NOMO-1 treated with dmso at 0.1 percent for 144 hours (cell line): ENCODE measurements around the gene UGT1A10.
"Not testable (repeated sequence)": the region's sequence is repeated elsewhere in the genome, so short reads cannot be mapped to it uniquely, and the experiment has no call there.

Experiments used
- DNase-seq: peaks from one replicate; lab custom pipeline; 2025; ENCODE audit not compliant: unreplicated experiment; lab: John Stamatoyannopoulos, UW

The UGT1A10 gene

GRCh38 chr2:233691443-233692433 is 55.5 kb downstream of the UGT1A10 start:
- no peak for DNase-seq

GRCh38 chr2:233692648-233693047 is 56.4 kb downstream of the UGT1A10 start, which contains the start of gene UGT1A6:
Gene UGT1A6 (plus strand): TSS chr2:233692890. CDS start chr2:233693005, 115 bp downstream.
- DNase-seq, result no peak

- DNase-seq, result no peak
These were observed 57.7 kb downstream of the UGT1A10 start for GRCh38 chr2:233693963-233694362.

- DNase-seq, result no peak
These were observed 62.5 kb downstream of the UGT1A10 start for GRCh38 chr2:233698740-233699139.

- no peak for DNase-seq
These were observed 63.3 kb downstream of the UGT1A10 start for GRCh38 chr2:233699424-233700027.

- no peak for DNase-seq
These were observed 63.9 kb downstream of the UGT1A10 start for GRCh38 chr2:233700028-233700635.

- DNase-seq, result not testable (repeated sequence)
These were observed 64.6 kb downstream of the UGT1A10 start for GRCh38 chr2:233700842-233701241.

- DNase-seq, result no peak
These were observed 66.0 kb downstream of the UGT1A10 start for GRCh38 chr2:233702238-233702637.

GRCh38 chr2:233705911-233706506 is 69.8 kb downstream of the UGT1A10 start:
- no peak for DNase-seq

- DNase-seq, result no peak
These were observed 70.5 kb downstream of the UGT1A10 start for GRCh38 chr2:233706720-233707119.

GRCh38 chr2:233707940-233708644 is 71.8 kb downstream of the UGT1A10 start:
- no peak for DNase-seq

- no peak for DNase-seq
These were observed 72.7 kb downstream of the UGT1A10 start for GRCh38 chr2:233708942-233709341.

GRCh38 chr2:233711312-233712008 is 75.2 kb downstream of the UGT1A10 start:
- DNase-seq, result no peak

GRCh38 chr2:233712611-233713261 is 76.5 kb downstream of the UGT1A10 start, which contains the start of gene UGT1A5:
Gene UGT1A5 (plus strand): TSS chr2:233712907. CDS start chr2:233712992, 85 bp downstream.
- no peak for DNase-seq

- no peak for DNase-seq
These were observed 77.0 kb downstream of the UGT1A10 start for GRCh38 chr2:233713262-233713615.

GRCh38 chr2:233714121-233714520 is 77.9 kb downstream of the UGT1A10 start:
- DNase-seq, result no peak

- no peak for DNase-seq
These were observed 82.3 kb downstream of the UGT1A10 start, which contains the start of gene UGT1A4 for GRCh38 chr2:233718552-233718951. Gene UGT1A4 (plus strand): TSS chr2:233718736. CDS start chr2:233718821, 85 bp downstream.

- DNase-seq, result no peak
These were observed 92.6 kb downstream of the UGT1A10 start, which contains the start of gene UGT1A3 for GRCh38 chr2:233728723-233729301. Gene UGT1A3 (plus strand): TSS chr2:233729042. CDS start chr2:233729127, 85 bp downstream.
